ENCODE results near the gene ANKRD16. TPM values are rescaled to one million over a fixed set of nuclear protein-coding genes. Genes with fewer than 3 reads are reported as not detected.

Gene ANKRD16
- total and polyA plus RNA-seq, 2 of the 8 experiments (the other 6 are each of a cell fraction or from before 2014, with no cell fraction given): 8.2 to 12.7 TPM

DNA sequence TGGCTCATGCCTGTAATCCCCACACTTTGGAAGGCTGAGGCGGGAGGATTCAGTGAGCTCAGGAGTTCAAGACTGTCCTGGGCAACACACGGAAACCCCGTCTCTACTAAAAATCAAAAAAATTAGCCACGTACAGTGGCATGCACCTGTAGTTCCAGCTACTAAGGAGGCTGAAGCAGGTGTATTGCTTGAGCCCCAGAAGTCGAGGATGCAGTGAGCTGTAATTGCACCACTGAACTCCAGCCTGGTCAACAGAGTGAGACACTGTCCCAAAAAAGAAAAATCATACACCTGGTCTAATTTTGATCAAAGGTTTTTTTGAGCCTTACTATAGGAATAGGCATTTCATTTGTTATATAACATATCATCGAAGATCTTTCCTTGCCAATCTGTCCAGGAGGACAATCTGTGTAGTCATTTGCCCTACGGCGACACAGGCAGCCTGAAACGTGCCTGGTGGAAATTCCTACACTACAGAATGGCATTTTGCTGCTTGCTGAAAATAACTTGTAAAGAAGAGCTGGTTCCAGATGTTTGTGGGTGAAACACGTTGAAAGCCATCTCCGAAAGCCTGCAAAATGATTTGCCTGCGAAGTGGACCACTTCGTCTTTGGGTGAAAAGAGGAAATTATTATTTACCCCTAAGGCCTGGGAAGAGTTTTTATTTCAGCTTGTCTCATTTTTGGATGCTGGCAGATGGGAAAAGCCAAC is 45.2 kb downstream of the ANKRD16 start:
- 87% methylated on average over 13 of the region's 13 CpGs; no CpG with 5 or more reads in 1 of the 2 experiments for WGBS, 2 experiments (ENCODE audit: extremely low coverage in 1 of 2, insufficient coverage in 1 of 2, insufficient read length in 1 of 2, insufficient replicate concordance in 2 of 2, low coverage in 1 of 2, low lambda C conversion rate in 2 of 2, missing lambda C conversion rate in 1 of 2)
- no peak overlapping the region for H3K9ac ChIP-seq (replicated peaks in 1 of 4; ENCODE audit: extremely low read depth in 1 of 4, low read depth in 3 of 4, low read length in 3 of 4)
- no peak overlapping the region for H4K91ac ChIP-seq (replicated peaks; ENCODE audit: insufficient read length, low read length)
- H3K27ac ChIP-seq (ENCODE audit: low read depth, low read length): no peak overlapping the region
- H3K36me3 ChIP-seq (ENCODE audit: control insufficient read depth in 2 of 4, insufficient read depth in 4 of 4, low read length in 3 of 4): no peaks in the 10 kb centered on the region
- H3K79me2 ChIP-seq (ENCODE audit: control insufficient read depth in 1 of 2, insufficient read depth in 2 of 2, low read length in 2 of 2): no peaks in the 10 kb centered on the region
- H3K27me3 ChIP-seq (replicated peaks in 1 of 4; ENCODE audit: control insufficient read depth in 3 of 4, extremely low read depth in 1 of 4, insufficient read depth in 3 of 4, low read length in 3 of 4): no peaks in the 10 kb centered on the region
- DNase-seq (ENCODE audit: low read depth in 1 of 2, low spot score in 2 of 2): no peak
- no peak overlapping the region for H2BK120ac ChIP-seq (replicated peaks; ENCODE audit: low read depth, low read length)
- no peaks in the 10 kb centered on the region for H3K79me1 ChIP-seq (ENCODE audit: low read depth, low read length)
- H3K23ac ChIP-seq (ENCODE audit: insufficient read length): no peak overlapping the region
- peaks cover 0 to 2% (median 0%) of the 10 kb centered on the region in 4 experiments; a peak in 1 of 7 replicates for H3K4me1 ChIP-seq (replicated peaks in 1 of 4; ENCODE audit: control insufficient read depth in 3 of 4, insufficient read depth in 4 of 4, low read length in 3 of 4)
- no peak overlapping the region for H3K14ac ChIP-seq (ENCODE audit: insufficient read length)
- H2BK5ac ChIP-seq (ENCODE audit: low read depth, low read length): no peak overlapping the region
- no peak overlapping the region for H2BK20ac ChIP-seq (ENCODE audit: low read length)
- no peak overlapping the region for H4K5ac ChIP-seq (ENCODE audit: insufficient read length, low read depth, low read length)
- H4K20me1 ChIP-seq (replicated peaks in 1 of 2; ENCODE audit: control insufficient read depth in 1 of 2, insufficient read depth in 2 of 2, low read length in 2 of 2): no peaks in the 10 kb centered on the region
- no peaks in the 10 kb centered on the region for H3K9me3 ChIP-seq (ENCODE audit: insufficient read depth in 2 of 2, low read depth in 1 of 2, low read length in 1 of 2)
- POLR2A ChIA-PET (ENCODE audit: partially characterized antibody): interaction anchor here (1.0 to 3.0 kb wide), 3 partner anchors 29 to 44 kb away, joined by 3 to 10 read pairs (median 6); partner anchors contain the start of gene GDI2
- CTCF ChIA-PET (ENCODE audit: partially characterized antibody): interaction anchor here (0.6 to 3.0 kb wide), 10 partner anchors 13 to 1047 kb away, joined by 3 to 12 read pairs (median 4); no protein-coding TSS in a partner anchor
- H3K56ac ChIP-seq (replicated peaks; ENCODE audit: insufficient read length, low read depth, low read length): no peak overlapping the region
- no peak overlapping the region for H2BK15ac ChIP-seq (ENCODE audit: low read length)
- H3K4me2 ChIP-seq (ENCODE audit: insufficient read depth in 1 of 2, low read depth in 2 of 2, low read length in 2 of 2): no peak overlapping the region
- no peak overlapping the region for H3K4me3 ChIP-seq (ENCODE audit: extremely low read depth in 1 of 4, insufficient read depth in 2 of 4, low read depth in 3 of 4, low read length in 4 of 4)
- H2AK5ac ChIP-seq (ENCODE audit: low read depth, low read length): no peak overlapping the region
- FAIRE-seq: no peak
- H2AFZ ChIP-seq (ENCODE audit: low read length): no peak overlapping the region
- H3K23me2 ChIP-seq (ENCODE audit: low read depth, low read length): no peaks in the 10 kb centered on the region
- no peak overlapping the region for H3K18ac ChIP-seq (ENCODE audit: extremely low read depth, low read length)
- TF ChIP-seq TAF1 (IDR thresholded peaks at IDR 0.05; ENCODE audit: low read depth, low read length): no peak
- H2BK12ac ChIP-seq (ENCODE audit: low read depth, low read length): no peak overlapping the region
- H3K4ac ChIP-seq (replicated peaks; ENCODE audit: insufficient read length, low read depth, low read length): no peak overlapping the region
- no peak overlapping the region for H4K8ac ChIP-seq (ENCODE audit: extremely low read depth, insufficient read depth, low read length)
